Transverse colon (tissue), 4 donors: ENCODE results near the gene PID1. TPM values are rescaled to one million over a fixed set of nuclear protein-coding genes. Genes with fewer than 3 reads are reported as not detected.

ENCODE experiments used
- DNase-seq: peaks from one replicate; pipeline ENCODE4 v3.0.0-alpha.2; 2019
- H3K27ac ChIP-seq, 4 donors: fragments of 200-600 bp; sonication (generic); 2 replicates each; pipeline ENCODE4 v1.5.1; 2016 to 2018; ENCODE audit warnings: inconsistent platforms in 4 of 4
- H3K27me3 ChIP-seq: fragments of 200-600 bp; sonication (generic); 2 replicates; pipeline ENCODE4 v1.5.1; 2017; ENCODE audit warnings: inconsistent platforms
- H3K36me3 ChIP-seq, 4 donors: fragments of 200-600 bp; sonication (generic); 2 replicates each; pipeline ENCODE4 v1.5.1; 2017 to 2019; ENCODE audit warnings: inconsistent platforms in 4 of 4
- H3K4me1 ChIP-seq, 4 donors: fragments of 200-600 bp; sonication (generic); 2 replicates each; pipeline ENCODE4 v1.5.1; 2017 to 2020; ENCODE audit warnings: inconsistent platforms in 4 of 4
- H3K4me3 ChIP-seq, 4 donors: fragments of 200-600 bp; sonication (generic); 1 replicate in 1 of 4; 2 replicates in 3 of 4; pipeline versions ENCODE4 v1.5.1 to v1.6.1; 2017 to 2019; ENCODE audit warnings: inconsistent platforms in 4 of 4
- H3K9me3 ChIP-seq, 2 donors: fragments of 200-600 bp; sonication (generic); 2 replicates each; pipeline ENCODE4 v1.5.1; 2017 to 2019; ENCODE audit warnings: inconsistent platforms in 2 of 2
- CTCF ChIP-seq, 5 experiments: fragments of 200-600 bp in 3 of 5; fragments of 450-650 bp in 2 of 5; sonication (generic) in 3 of 5; IDR thresholded peaks; 1 replicate in 2 of 5; 2 replicates in 3 of 5; pipeline ENCODE4 v1.5.1; 2016 to 2017; ENCODE audit warnings: antibody characterized with exemption in 5 of 5, inconsistent platforms in 3 of 5, mild to moderate bottlenecking in 2 of 5, moderate library complexity in 1 of 5
- EP300 ChIP-seq: sonication (generic); formaldehyde crosslinking; IDR thresholded peaks from one replicate; pipeline ENCODE4 v1.6.1; 2017; ENCODE audit warnings: antibody characterized with exemption, low read depth
- POLR2A ChIP-seq: fragments of 450-650 bp; IDR thresholded peaks from one replicate; pipeline ENCODE4 v1.6.1; 2016; ENCODE audit warnings: antibody characterized with exemption, mild to moderate bottlenecking, moderate library complexity
- POLR2AphosphoS5 ChIP-seq, 3 donors: sonication (generic); formaldehyde crosslinking; IDR thresholded peaks; one replicate each; pipeline ENCODE4 v1.6.1; 2016; ENCODE audit warnings: antibody characterized with exemption in 3 of 3
- WGBS, 2 donors: methylation state at CpG; one replicate each; pipeline ENCODE4 v1.1.5; 2018; ENCODE audit warnings: low coverage in 1 of 2; 5-methylcytosine and 5-hydroxymethylcytosine counted together
- in situ Hi-C, 4 donors: fragments of 200-750 bp; cut with MboI; loops; one replicate each; pipeline versions ENCODE4 v1.15.0 to v1.15.1; 2017; ENCODE audit warnings: low sequenced_read_pairs in 3 of 4, low pct_ligation_motif_present in 1 of 4, low pct_unique_long_range_greater_than_20kb in 1 of 4
- intact Hi-C: fragments of 100-400 bp; cut with DNase I; formaldehyde crosslinking; loops from one replicate; pipeline ENCODE4 v1.15.1; 2023; ENCODE audit warnings: low total_unique reads
- total RNA-seq, 4 donors: library from RNA; depleted of rRNA; stranded (reverse); fragments of >200 nt; gene quantifications; one replicate each; pipeline ENCODE4 v1.1.0, GENCODE V29; 2016

The PID1 gene
- total RNA-seq, 4 donors from 2014 or later, result 21.6 to 54.6 (median 27.9) TPM

GRCh38 chr2:229160984-229161383 lies 110.1 kb downstream of the PID1 start:
- no peak overlapping the region for H3K4me3 ChIP-seq
- WGBS, 2 donors, result 20 to 70% methylated on average over 1 to 2 of the region's 2 CpGs
- H3K36me3 ChIP-seq, result no peaks in the 10 kb centered on the region
- H3K9me3 ChIP-seq, result no peaks in the 10 kb centered on the region
- TF ChIP-seq EP300 (no peak), POLR2A (no peak), POLR2AphosphoS5 (IDR thresholded peaks at IDR 0.05) (no peak), CTCF (IDR thresholded peaks at IDR 0.05) (no peak)
- H3K27ac ChIP-seq, result peak overlapping the region; percentile 61 to 67 (median 64)
- peaks cover 16 to 77% (median 32%) of the 10 kb centered on the region in 4 donors for H3K4me1 ChIP-seq
- intact Hi-C loops, result no loop called here
- H3K27me3 ChIP-seq, result no peaks in the 10 kb centered on the region
- in situ Hi-C loops, result no loop called here
- DNase-seq, result no peak

GRCh38 chr2:229160180-229160579 lies 110.9 kb downstream of the PID1 start:
- no peaks in the 10 kb centered on the region for H3K36me3 ChIP-seq
- peak overlapping the region; percentile 66 to 77 (median 69) for H3K27ac ChIP-seq
- peaks cover 16 to 81% (median 33%) of the 10 kb centered on the region in 4 donors for H3K4me1 ChIP-seq
- H3K9me3 ChIP-seq, result no peaks in the 10 kb centered on the region
- TF ChIP-seq EP300 (no peak), POLR2AphosphoS5 (IDR thresholded peaks at IDR 0.05) (peak; percentile 19 to 70 (median 32)), CTCF (IDR thresholded peaks at IDR 0.05) (no peak), POLR2A (no peak)
- in situ Hi-C loops (no loop called here), intact Hi-C loops (no loop called here)
- WGBS, 2 donors, result 57 to 92% methylated on average over 2 to 3 of the region's 3 CpGs
- no peaks in the 10 kb centered on the region for H3K27me3 ChIP-seq
- peak; percentile 64 for DNase-seq
- H3K4me3 ChIP-seq, result no peak overlapping the region

- no peak for DNase-seq
- Histone ChIP-seq H3K27me3 (no peaks in the 10 kb centered on the region), H3K36me3 (no peaks in the 10 kb centered on the region), H3K4me1 (peaks cover 16 to 79% (median 35%) of the 10 kb centered on the region in 4 donors), H3K27ac (peak overlapping the region; percentile 66 to 77 (median 69)), H3K9me3 (no peaks in the 10 kb centered on the region), H3K4me3 (no peak overlapping the region)
- in situ Hi-C loops, result no loop called here
- WGBS, 2 donors, result 71 to 90% methylated on average over 2 of the region's 2 CpGs
- intact Hi-C loops, result no loop called here
- TF ChIP-seq CTCF (IDR thresholded peaks at IDR 0.05) (no peak), POLR2A (no peak), EP300 (no peak), POLR2AphosphoS5 (IDR thresholded peaks at IDR 0.05) (no peak)
Observed at GRCh38 chr2:229159405-229159804, 111.7 kb downstream of the PID1 start.

GRCh38 chr2:229154381-229154780 lies 116.7 kb downstream of the PID1 start:
- WGBS, 2 donors, result 47 to 57% methylated on average over 5 to 6 of the region's 6 CpGs
- peaks cover 0 to 50% (median 13%) of the 10 kb centered on the region in 4 donors for H3K4me1 ChIP-seq
- no peaks in the 10 kb centered on the region for H3K27me3 ChIP-seq
- in situ Hi-C loops (no loop called here), intact Hi-C loops (no loop called here)
- no peak overlapping the region for H3K4me3 ChIP-seq
- H3K9me3 ChIP-seq, result no peaks in the 10 kb centered on the region
- H3K27ac ChIP-seq, result peak overlapping the region; percentile 54 to 73 (median 64)
- DNase-seq, result peak; percentile 39
- TF ChIP-seq CTCF (IDR thresholded peaks at IDR 0.05) (no peak), POLR2A (peak; percentile 13), POLR2AphosphoS5 (IDR thresholded peaks at IDR 0.05) (peak in 2 of 3 donors; percentile 43 to 66), EP300 (no peak)
- no peaks in the 10 kb centered on the region for H3K36me3 ChIP-seq
